GM13977 (cell line): ENCODE data around the gene CLDN18.

Experiments
- DNase-seq: peaks from one replicate; pipeline ENCODE4 v3.0.0; 2012; ENCODE audit warnings: low spot score
- in situ Hi-C: fragments of 300-500 bp; cut with MboI; formaldehyde crosslinking; loops from one replicate; pipeline ENCODE4 v1.12.0; 2022; ENCODE audit warnings: low sequenced_read_pairs, low pct_unique_long_range_greater_than_20kb, mixed read lengths, inconsistent platforms; ENCODE audit not compliant: unreplicated experiment
- TF ChIP-seq, protein P1 (sequence below): IDR thresholded peaks from 2 replicates; pipeline ENCODE4 v1.5.1; 2012; ENCODE audit warnings: mild to moderate bottlenecking, control low read depth; ENCODE audit not compliant: insufficient read depth; ENCODE audit errors: extremely low read depth, missing control alignments

CLDN18 gene

DNA sequence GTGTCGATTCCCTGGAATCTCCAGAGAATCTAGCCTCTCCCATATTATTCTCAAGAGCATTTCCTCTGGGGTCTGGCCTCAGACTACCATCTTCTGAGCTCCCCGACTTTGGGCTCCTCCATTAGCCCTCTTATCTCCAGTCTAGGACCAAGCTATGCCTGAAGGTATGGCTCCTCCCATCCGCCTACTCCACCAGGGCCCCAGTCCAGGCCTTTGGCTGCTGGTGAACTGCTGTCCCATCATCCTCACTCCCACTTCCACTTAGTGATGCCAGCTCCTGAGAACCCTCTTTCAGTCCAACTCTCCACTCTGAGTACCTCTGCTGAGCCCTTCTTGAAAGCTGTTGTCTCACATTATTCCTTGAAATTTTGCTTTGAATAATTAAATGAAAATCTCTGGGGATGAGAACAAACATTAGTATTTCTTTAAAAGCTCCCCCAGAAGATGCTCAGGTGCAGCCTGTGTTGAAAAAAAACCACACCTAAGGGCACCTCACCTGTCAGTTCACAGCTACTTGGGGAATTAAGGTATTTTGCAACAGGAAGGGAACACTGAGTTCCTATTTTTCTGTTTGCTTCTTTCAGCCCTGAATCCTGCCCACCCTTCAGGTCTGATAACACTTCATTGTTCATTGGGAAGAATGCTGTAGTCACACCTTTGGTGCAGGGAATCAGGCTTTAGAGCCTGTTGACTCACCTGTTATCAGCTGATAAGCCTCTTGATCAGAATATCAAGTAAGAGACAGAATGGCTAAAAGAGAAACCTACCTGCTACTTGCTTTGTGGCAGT, 9.5 kb downstream of the CLDN18 start:
- in situ Hi-C loops, result no loop called here
- no peak for DNase-seq
- TF ChIP-seq, protein P1, sequence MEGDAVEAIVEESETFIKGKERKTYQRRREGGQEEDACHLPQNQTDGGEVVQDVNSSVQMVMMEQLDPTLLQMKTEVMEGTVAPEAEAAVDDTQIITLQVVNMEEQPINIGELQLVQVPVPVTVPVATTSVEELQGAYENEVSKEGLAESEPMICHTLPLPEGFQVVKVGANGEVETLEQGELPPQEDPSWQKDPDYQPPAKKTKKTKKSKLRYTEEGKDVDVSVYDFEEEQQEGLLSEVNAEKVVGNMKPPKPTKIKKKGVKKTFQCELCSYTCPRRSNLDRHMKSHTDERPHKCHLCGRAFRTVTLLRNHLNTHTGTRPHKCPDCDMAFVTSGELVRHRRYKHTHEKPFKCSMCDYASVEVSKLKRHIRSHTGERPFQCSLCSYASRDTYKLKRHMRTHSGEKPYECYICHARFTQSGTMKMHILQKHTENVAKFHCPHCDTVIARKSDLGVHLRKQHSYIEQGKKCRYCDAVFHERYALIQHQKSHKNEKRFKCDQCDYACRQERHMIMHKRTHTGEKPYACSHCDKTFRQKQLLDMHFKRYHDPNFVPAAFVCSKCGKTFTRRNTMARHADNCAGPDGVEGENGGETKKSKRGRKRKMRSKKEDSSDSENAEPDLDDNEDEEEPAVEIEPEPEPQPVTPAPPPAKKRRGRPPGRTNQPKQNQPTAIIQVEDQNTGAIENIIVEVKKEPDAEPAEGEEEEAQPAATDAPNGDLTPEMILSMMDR, result no peak

DNA sequence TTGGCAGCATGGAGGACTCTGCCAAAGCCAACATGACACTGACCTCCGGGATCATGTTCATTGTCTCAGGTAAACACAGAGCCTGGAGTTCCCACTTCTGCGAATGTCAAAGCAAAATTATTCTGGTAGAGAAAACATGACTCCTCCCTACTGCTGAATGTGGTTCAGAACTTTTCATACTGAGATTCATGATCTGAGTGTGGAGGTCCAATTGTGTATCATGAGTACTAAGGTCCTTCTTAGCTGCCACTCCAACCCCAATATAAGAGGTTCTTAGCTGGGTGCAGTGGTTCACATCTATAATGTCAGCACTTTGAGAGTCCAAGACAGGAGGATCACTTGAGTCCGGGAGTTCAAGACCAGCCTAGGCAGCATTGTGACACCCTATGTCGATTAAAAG, 13.8 kb downstream of the CLDN18 start:
- DNase-seq, result no peak
- in situ Hi-C loops, result no loop called here
- TF ChIP-seq, protein P1, result no peak

DNA sequence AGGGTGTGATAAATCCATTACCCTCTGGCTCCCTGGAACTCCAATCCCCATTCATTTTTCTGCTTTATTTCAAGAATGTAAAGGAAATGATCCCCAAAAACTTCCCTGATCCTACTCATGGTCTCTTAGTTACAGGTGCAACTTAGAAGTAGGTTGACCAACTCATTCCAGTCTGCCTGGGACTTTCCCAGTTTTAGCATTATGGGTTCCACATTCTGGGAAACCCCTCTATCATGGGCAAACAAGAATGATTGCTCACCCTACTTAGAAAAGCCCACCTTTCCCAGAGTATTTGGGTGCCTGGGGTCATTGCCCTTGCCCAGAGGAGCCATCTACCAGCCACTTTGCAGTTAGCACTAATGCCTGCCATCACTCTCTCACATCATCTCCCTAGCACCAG, 15.6 kb downstream of the CLDN18 start:
- in situ Hi-C loops, result no loop called here
- DNase-seq, result no peak
- TF ChIP-seq, protein P1, result no peak

DNA sequence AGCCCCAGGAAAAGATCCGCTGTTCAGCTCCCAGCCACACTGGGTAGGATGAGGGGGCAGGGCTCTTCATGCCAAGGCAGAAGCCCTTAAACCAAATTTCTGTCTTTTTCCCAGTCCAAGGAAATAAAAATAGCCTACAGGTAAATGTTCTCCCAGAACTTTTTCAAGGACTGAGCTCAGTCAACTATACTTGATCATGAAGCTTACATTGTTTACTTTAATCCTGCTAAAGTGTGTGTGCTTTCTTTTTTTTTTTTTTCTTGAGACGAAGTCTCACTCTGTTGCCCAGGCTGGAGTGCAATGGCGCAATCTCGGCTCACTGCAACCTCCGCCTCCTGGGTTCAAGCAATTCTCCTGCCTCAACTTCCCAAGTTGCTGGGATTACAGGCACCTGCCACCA, 17.9 kb downstream of the CLDN18 start:
- in situ Hi-C loops, result no loop called here

DNA sequence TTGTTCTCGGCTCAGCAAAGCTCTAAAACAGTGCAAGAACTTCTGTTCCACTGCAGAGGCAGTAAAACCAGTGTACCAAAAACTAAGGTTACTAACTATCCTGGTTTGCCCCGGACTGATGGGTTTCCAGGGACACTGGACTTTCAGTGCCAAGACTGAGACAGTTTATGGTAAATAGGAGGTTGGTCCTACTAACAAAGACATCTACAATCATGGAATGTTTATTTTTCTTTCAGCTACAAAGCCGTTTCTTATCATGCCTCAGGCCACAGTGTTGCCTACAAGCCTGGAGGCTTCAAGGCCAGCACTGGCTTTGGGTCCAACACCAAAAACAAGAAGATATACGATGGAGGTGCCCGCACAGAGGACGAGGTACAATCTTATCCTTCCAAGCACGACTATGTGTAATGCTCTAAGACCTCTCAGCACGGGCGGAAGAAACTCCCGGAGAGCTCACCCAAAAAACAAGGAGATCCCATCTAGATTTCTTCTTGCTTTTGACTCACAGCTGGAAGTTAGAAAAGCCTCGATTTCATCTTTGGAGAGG, 20.8 kb downstream of the CLDN18 start:
- TF ChIP-seq, protein P1, result no peak
- in situ Hi-C loops, result no loop called here
- DNase-seq, result no peak

More for the DNA sequence above, 17.9 kb downstream of the CLDN18 start:
- TF ChIP-seq, protein P1, result no peak
- DNase-seq, result no peak

DNA sequence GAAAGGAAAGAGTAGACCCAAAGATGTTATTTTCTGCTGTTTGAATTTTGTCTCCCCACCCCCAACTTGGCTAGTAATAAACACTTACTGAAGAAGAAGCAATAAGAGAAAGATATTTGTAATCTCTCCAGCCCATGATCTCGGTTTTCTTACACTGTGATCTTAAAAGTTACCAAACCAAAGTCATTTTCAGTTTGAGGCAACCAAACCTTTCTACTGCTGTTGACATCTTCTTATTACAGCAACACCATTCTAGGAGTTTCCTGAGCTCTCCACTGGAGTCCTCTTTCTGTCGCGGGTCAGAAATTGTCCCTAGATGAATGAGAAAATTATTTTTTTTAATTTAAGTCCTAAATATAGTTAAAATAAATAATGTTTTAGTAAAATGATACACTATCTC, 21.6 kb downstream of the CLDN18 start:
- in situ Hi-C loops, result no loop called here
- TF ChIP-seq, protein P1, result no peak
- no peak for DNase-seq
